Colon (tissue), 2 donors: Measurements from ENCODE around the gene MAP3K14.
"Not testable (repeated sequence)": the region's sequence is repeated elsewhere in the genome, so short reads cannot be mapped to it uniquely, and the experiment has no call there.

Experiments used
- FAIRE-seq: peaks from 2 replicates; lab custom pipeline; 2012; peaks lifted over from hg19 to GRCh38; lab: Jason Lieb, UNC
- donor health status: control.
- donor health status: control.

Gene MAP3K14

GRCh38 chr17:45316434-45317110, at the start of gene MAP3K14:
MAP3K14 (minus strand) TSS chr17:45317020; CDS start chr17:45290745, 26,275 bp downstream.
- no peak for FAIRE-seq

- FAIRE-seq: no peak
Measured at GRCh38 chr17:45366049-45366448, 49.2 kb upstream of the MAP3K14 start.

GRCh38 chr17:45364531-45365390, 47.9 kb upstream of the MAP3K14 start:
- FAIRE-seq: no peak

DNA sequence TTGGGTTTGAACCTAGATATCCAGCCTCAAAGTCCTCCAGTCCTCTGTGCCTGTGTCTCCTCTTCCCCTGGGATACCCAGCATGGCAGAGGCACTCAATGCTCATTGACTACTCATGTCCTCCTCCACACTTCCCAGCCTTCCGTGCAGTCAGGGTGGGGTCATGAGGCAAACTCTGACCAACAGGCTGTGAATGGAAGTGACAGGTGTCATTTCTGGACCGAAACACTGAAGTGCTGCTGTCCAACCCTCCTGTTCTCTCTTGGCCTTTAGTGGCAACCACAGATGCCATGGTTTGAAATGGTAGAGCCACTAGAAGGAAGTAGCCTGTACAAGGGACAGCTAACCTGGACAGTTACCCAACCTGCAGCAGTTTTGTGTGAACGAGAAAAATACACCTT, 46.7 kb upstream of the MAP3K14 start:
- no peak for FAIRE-seq

DNA sequence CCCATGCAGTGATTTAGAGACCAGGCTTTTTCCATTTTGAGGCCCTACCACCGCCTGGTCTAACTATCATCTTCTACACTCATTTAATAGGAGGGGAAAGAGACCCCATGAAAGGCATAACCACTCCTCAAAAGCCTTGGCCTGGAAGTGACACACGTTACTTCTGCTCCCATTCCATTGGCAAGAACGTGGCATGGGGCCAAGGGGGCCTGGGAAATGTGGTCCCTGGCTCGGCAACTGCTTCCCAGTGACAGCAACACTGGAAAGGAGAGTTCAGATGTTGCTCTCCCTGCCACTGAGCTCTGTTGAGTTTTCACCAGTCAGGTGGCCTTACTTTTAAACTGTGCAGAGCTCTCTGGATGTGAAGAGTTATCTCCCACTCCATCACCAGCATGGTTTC, 45.2 kb upstream of the MAP3K14 start:
- FAIRE-seq: no peak

DNA sequence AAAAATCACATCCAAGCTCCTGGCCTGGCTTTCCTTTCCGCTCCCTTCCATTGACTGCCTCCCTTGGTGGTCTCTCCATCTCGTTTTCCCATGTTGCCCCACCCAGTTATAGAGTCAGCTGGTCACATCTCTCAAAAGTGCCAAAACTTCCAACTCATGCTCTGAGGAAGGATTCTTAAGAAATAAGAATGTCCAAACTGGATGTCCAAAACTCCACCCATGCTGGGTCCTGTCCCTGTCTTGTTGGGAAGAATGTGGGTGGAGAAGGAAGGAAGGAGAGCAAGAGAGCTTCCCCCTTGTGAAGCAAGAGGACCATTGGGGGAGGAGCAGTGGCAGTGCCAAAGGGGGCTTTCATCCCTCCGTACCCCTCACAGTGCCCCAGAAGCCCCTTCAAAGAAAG, 44.6 kb upstream of the MAP3K14 start:
- no peak for FAIRE-seq

GRCh38 chr17:45357364-45357997, 40.7 kb upstream of the MAP3K14 start:
- no peak for FAIRE-seq

DNA sequence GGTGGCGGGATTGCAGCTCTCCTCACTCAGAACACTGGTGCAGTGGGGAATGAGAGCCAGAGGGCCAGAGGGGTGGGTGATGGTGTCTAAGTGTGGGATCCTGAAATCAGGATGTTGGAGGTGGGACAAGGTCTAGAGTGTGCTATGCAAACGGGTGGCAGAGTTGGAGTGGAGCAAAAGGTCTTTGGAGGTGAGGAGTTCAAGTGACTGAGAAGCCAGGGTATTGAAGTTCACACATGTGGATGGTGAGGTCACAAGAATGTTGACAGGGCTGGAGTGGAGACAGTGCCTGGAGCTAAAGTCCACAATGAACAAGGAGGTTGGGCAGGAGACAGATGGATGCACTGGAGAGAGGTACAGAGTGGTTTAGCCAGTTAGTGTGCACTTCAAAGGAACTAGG, 38.3 kb upstream of the MAP3K14 start:
- no peak for FAIRE-seq

- FAIRE-seq: no peak
Measured at GRCh38 chr17:45353043-45353442, 36.2 kb upstream of the MAP3K14 start.

DNA sequence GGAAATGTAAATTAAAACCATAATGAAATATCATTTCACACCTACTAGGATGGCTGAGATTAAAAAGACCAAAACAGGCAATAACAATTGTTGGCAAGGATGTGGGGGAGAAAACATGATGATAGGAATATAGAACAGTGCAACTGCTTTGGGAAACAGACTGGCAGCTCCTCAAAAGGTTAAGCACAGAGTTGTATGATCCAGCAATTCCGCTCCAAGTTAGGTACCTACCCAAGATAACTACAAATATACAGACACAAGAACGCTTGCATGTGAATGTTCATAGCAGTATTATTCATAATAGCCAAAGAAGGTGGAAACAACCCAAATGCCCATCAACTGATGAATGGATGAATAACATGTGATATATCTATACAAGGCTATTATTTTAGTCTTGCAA, 35.0 kb upstream of the MAP3K14 start:
- no peak for FAIRE-seq

- no peak for FAIRE-seq
Measured at GRCh38 chr17:45347444-45347843, 30.6 kb upstream of the MAP3K14 start.

- FAIRE-seq: no peak
Measured at GRCh38 chr17:45346216-45347015, 29.6 kb upstream of the MAP3K14 start.

DNA sequence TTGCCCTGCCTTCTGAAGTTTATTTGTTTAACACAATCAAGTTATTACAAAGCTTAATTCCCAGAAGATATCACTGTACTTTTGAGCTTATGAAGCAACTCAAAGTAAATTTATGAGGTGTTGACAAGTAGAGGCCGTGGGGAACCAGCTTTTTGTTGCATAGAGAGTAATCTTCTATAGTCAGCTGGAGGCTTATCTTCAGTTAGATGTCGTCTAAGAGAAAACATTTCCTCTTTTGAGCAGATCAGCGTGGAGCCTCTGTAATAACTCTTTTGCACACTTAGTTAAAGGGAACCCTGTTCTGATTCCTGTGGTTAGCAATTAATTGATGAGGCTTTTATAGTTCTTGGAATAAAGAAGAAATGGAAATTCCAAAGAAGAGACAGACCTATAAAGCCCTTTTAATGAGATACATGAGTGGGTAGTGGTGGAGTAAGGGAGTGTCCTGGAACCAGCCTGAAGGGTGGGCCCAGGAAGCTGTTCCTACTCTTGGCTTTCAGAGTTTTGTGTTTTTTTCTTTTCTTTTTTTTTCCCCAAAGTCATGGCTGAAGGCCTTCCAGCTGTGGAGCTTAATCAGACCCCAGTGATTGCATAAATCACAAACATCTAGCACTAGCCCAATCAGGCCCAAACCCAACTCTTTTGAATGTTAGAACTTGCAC, 28.9 kb upstream of the MAP3K14 start:
- FAIRE-seq: no peak

DNA sequence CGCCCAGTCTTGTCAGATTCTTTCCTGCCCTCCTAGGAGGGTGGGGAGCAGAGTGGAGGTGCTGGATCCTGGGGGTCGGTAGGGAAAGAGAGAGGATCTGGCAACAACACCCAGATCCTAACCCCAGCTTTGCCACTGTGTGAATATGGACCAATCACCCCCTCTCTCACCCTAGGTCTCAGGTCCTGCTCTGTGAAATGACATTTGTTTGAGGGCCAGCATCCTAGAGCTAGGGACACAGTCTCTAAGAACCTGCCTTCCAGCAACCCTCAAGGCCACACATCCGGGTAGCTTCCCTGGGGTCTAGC, 28.4 kb upstream of the MAP3K14 start:
- no peak for FAIRE-seq

- not testable (repeated sequence) for FAIRE-seq
Measured at GRCh38 chr17:45343967-45344664, 27.3 kb upstream of the MAP3K14 start.

DNA sequence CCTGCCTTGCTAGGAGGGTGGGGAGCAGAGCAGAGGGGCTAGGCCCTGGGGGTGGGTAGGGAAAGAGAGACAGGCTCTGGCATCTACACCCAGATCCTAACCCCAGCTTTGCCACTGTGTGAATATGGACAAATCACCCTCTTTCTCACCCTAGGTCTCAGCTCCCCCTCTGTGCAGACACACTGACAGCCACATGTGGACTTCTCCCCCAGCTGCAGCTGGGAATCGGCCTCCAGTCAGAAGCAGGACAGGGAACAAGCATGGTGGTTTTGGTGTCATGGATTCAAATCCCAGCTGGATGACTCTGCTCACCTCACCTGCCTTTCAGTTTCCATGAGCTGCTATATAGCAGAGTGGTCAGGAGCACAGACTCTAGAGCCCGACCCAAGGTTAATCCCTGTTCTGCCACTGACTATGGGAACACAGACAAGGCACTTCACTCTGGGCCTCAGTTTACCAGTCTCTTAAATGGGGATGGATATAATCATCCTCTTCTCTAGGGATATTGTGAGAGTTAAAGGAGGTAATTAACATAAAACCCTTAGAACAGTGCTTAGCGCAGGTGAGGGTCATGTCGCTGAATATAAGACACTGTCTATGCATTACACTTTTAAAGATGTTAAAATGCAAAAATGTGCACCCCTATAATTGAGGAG, 26.2 kb upstream of the MAP3K14 start:
- no peak for FAIRE-seq

- no peak for FAIRE-seq
Measured at GRCh38 chr17:45342306-45342705, 25.5 kb upstream of the MAP3K14 start.

- no peak for FAIRE-seq
Measured at GRCh38 chr17:45341533-45342158, 24.8 kb upstream of the MAP3K14 start.

GRCh38 chr17:45339646-45340605, 23.1 kb upstream of the MAP3K14 start:
- no peak for FAIRE-seq
